Cerebellar nuclear complex (tissue), 1 donor: Measurements from ENCODE around the gene TM9SF2.

Experiments
- DNase-seq, 2 experiments: peaks; one replicate each; lab custom pipeline; 2025; lab: John Stamatoyannopoulos, UW

The TM9SF2 gene

DNA sequence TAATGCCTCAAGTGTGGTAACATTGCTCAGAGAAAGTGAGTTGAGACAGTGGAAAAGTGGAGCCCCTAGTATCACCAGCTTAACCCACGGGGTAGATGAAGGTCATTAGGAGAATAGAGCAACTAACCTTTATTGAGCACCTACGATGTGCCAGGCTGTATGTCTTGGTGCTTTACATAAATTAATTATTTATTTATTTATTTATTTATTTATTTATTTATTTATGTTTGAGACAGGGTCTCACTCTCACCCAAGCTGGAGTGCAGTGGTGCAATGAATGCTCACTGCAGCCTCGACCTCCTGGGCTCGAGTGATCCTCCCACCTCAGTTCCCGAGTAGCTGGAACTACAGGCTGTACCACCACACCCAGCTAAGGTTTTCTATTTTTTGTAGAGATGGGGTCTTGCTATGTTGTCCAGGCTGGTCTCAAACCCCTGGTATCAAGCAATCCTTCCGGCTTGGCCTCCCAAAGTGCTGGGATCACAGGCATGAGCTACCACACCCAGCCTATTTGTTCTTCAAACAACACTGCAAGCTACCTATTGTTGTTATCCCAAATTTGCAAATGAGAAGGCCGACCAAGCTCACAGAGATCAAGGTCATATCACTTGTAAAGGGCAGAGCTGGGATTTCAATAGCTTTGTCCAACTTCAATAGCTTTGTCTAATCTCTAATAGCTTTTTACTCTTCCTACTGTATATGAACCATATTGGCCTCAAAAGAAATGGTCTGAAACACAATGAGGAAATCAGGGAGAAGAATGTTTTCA lies 79.4 kb downstream of the TM9SF2 start:
- DNase-seq, result no peak

DNA sequence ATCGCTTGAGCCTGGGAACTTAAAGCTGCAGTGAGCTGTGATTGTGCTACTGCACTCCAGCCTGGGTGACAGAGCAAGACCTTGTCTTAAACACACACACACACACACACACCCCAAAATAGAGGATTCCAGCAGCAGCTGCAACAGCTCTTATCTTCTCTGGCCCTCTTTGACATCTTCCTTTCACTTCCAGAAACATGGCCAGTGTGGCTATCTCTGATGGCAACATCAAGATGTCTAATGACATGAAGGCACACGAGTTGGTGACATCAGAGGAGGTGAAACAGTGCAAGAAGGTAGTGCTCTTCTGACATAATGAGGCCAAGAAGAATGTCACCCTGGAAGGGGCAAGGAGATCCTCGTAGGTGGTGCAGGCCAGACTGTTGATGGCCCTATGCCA lies 81.2 kb downstream of the TM9SF2 start:
- no peak for DNase-seq

GRCh38 chr13:99585609-99586008 lies 84.3 kb downstream of the TM9SF2 start:
- no peak for DNase-seq

DNA sequence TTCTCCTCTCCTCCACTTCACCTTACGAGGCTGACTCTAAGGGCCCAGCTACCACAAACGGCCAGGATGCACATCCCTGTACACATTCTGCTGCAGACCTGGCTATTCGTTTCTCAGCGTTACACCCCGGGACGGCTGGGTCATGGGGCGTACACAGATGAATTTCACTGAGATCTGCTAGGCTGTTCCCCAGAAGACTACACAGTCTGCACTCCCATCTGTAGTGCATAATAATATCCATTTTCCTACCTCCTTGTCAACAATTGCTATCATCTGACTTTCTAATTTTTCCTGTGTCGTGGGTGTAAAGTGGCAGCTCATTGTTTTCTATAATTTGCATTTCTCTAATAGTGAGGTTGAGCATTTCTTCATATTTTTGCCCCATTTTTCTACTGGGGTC lies 85.7 kb downstream of the TM9SF2 start:
- DNase-seq, result no peak

DNA sequence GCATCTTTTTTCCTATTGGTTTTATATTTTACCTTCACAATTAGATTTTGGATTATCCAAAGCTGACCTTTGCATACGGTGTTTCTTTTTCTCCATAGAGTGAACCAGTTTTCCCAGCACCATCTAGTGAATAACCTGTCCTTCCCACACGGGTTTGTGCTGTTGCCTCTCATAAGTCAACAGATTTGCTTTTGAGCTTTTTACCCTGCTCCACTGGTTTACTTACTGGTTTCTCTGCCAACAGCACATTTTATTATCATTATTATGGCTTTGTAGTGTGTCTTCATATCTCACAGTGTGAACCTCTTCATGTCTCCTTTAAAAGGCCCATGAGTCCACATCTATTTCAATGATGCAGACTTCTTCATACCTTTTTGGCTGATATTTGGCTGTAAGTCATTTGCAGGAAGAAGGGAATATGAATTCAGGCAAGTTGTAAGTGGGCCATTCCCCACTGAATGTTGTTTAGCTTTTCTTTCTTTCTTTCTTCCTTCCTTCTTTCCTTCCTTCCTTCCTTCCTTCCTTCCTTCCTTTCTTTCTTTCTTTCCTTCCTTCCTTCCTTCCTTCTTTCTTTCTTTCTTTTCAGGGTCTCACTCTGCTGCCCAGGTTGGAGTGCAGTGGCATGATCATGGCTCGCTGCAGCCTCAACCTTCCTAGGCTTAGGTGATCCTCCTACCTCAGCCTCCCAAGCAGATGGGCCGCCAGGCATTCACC lies 86.8 kb downstream of the TM9SF2 start:
- DNase-seq, result no peak

GRCh38 chr13:99589575-99589974 lies 88.3 kb downstream of the TM9SF2 start:
- DNase-seq, result no peak

GRCh38 chr13:99590519-99591011 lies 89.3 kb downstream of the TM9SF2 start:
- no peak for DNase-seq

DNA sequence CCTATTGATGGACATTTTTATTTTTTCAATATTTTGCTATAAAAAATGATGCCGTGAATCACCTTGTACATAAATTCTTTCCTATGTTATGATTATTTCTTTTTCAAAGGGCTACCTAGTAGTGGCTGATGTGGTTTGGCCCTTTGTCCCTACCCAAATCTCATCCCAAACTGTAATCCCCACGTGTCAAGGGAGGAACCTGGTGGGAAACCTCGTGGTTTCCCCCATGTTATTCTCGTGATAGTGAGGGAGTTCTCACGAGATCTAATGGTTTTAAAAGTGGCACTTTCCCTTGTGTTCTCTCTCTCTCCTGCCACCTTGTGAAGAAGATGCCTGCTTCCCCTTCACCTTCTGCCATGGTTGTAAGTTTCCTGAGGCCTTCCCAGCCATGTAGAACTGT lies 94.9 kb downstream of the TM9SF2 start:
- DNase-seq, result no peak

GRCh38 chr13:99600318-99600717 lies 99.0 kb downstream of the TM9SF2 start:
- no peak for DNase-seq

- no peak for DNase-seq
Measured at GRCh38 chr13:99601535-99601934, 100.3 kb downstream of the TM9SF2 start.

DNA sequence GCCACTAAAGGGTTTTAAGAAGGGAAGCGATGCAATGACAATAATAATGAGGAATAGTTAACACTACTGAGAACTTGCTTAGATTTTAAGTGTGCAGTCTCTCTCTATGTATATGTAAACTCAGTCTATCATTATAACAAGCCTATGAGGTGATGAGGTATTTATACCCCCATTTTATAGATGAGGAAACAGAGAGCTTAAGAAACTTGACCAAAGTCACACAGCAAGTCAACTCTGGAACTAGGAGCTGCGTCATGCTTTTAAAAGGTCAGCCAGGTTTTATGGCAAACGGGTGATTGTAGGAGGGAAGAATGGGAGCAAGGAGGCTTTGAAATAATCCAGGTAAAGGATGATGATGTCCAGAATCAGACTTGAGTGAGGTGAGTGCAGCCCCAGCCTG lies 103.4 kb downstream of the TM9SF2 start:
- DNase-seq, result no peak

DNA sequence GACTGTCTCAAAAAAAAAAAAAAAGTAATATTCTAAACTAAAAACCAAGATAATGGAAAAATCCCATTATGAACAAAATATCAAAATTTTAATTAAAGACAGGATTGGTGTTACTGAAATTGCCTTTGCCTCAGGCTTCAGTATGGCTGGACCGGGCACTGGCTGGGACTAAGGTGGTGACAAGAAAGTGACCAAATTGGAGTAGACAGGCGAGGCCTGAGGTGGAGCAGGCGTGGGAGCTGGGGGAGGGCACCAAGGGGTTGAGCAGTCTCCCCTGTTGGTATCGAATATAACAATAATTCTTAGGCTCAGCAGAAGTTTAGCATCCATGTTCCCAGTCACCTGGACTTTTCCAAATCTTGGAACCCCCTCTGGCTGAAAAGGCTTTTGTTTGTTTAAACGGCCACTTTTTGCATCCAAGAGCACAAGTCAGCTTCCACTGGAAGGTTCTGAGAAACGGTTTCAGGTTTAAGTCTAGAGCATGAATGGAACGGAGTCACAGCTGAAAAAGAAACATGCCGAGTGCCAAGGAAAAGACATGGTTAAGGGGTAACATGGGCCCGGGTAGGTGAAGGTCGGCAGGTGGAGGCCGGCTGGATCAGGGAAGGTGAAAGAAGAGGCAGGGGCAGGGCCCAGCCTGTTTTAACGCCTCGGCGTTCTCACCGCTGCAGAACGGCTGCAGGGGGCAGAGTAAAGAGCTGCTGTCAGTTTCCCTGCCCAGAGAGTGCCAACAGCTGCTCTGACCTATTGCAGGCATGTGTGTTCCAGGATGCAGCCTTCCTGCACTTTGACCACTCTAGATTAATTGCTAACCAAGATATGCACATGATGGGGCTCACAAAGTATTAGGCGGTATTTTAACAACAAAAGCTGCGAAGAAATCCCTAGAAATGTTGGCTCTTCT lies 104.4 kb downstream of the TM9SF2 start:
- no peak for DNase-seq

- DNase-seq, result peak; percentile 41 to 55
Measured at GRCh38 chr13:99606324-99607066, 105.2 kb downstream of the TM9SF2 start, which contains the start of gene CLYBL. Gene CLYBL (plus strand): TSS chr13:99606690.

DNA sequence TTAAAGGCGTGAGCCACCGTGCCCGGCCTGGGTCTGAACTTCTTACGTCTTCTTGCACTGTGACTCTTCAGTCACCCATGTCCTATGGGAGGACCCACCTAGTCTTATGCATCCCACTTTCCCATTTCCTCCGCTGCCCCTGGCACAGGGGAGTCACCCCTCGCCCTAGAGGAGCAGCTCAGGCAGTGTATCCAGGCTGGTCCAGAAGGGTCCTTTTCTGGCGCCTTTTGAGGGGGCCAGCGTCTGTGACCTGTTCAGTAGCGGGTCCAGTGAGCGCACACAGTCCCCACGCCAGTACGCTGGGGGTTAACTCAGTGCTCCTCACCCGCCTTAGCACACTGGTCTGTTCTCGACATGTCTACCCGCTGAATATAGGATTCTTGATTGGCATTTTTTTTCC lies 107.1 kb downstream of the TM9SF2 start:
- no peak for DNase-seq

- DNase-seq, result no peak
Measured at GRCh38 chr13:99610702-99611289, 109.5 kb downstream of the TM9SF2 start.
